Neural cell (in vitro differentiated cells): Measurements from ENCODE around the gene PIKFYVE. TPM values are rescaled to one million over a fixed set of nuclear protein-coding genes. Genes with fewer than 3 reads are reported as not detected.

Experiments
- H2AFZ ChIP-seq: fragments of 200-600, 300-800 bp; sonication (generic), shearing (Covaris generic); 2 replicates; pipeline ENCODE4 v1.6.0; 2014; ENCODE audit warnings: low read depth, mild to moderate bottlenecking, antibody characterized with exemption, low read length, moderate library complexity
- H3F3A ChIP-seq: fragments of 200-600 bp; shearing (Covaris generic); 2 replicates; pipeline ENCODE4 v1.6.1; 2016; ENCODE audit warnings: mild to moderate bottlenecking, moderate library complexity, mixed read lengths, antibody characterized with exemption, low read length; ENCODE audit not compliant: insufficient read depth, poor library complexity, severe bottlenecking
- H3K27ac ChIP-seq: fragments of 200-600, 300-800 bp; sonication (generic), shearing (Covaris generic); 2 replicates; pipeline ENCODE4 v1.5.1; 2014; ENCODE audit warnings: mild to moderate bottlenecking, low read length, moderate library complexity
- H3K27me3 ChIP-seq: fragments of 300-800, 200-600 bp; sonication (generic), shearing (Covaris generic); 2 replicates; pipeline ENCODE4 v1.6.0; 2014; ENCODE audit warnings: mild to moderate bottlenecking, low read depth, low read length, moderate library complexity; ENCODE audit not compliant: insufficient read depth
- H3K36me3 ChIP-seq: fragments of 300-800, 200-600 bp; sonication (generic), shearing (Covaris generic); 2 replicates; pipeline ENCODE4 v1.5.1; 2014; ENCODE audit warnings: mild to moderate bottlenecking, antibody characterized with exemption, low read length, moderate library complexity; ENCODE audit not compliant: insufficient read depth
- H3K4me2 ChIP-seq: fragments of 300-800, 200-600 bp; sonication (generic), shearing (Covaris generic); 2 replicates; pipeline ENCODE4 v1.6.0; 2014; ENCODE audit warnings: mild to moderate bottlenecking, low read length
- H3K4me3 ChIP-seq: fragments of 300-800, 200-600 bp; sonication (generic), shearing (Covaris generic); 2 replicates; pipeline ENCODE4 v1.5.1; 2014; ENCODE audit warnings: mild to moderate bottlenecking, low read length, moderate library complexity
- H3K79me2 ChIP-seq: fragments of 200-600 bp; shearing (Covaris generic); replicated peaks from 2 replicates; pipeline ENCODE4 v1.6.0; 2014; ENCODE audit warnings: mild to moderate bottlenecking, low read length, moderate library complexity; ENCODE audit not compliant: insufficient read depth
- H3K9ac ChIP-seq: fragments of 300-800, 200-600 bp; sonication (generic), shearing (Covaris generic); 2 replicates; pipeline ENCODE4 v1.6.1; 2016; ENCODE audit warnings: mild to moderate bottlenecking, low read length, mixed read lengths
- H3K9me2 ChIP-seq: fragments of 200-600 bp; shearing (Covaris generic); 2 replicates; pipeline ENCODE4 v1.6.1; 2016; ENCODE audit warnings: mild to moderate bottlenecking, low read length, mixed read lengths; ENCODE audit not compliant: insufficient read depth
- H3K9me3 ChIP-seq: fragments of 200-600, 300-800 bp; sonication (generic), shearing (Covaris generic); 2 replicates; pipeline ENCODE4 v1.6.1; 2016; ENCODE audit warnings: mild to moderate bottlenecking, mixed run types, low read length, moderate library complexity, mixed read lengths
- H4K20me1 ChIP-seq: fragments of 200-600 bp; shearing (Covaris generic); 2 replicates; pipeline ENCODE4 v1.6.1; 2016; ENCODE audit warnings: mild to moderate bottlenecking, mixed run types; ENCODE audit not compliant: insufficient read depth
- CTCF ChIP-seq: fragments of 450-650 bp; IDR thresholded peaks from 2 replicates; pipeline ENCODE4 v1.5.1; 2014; ENCODE audit warnings: antibody characterized with exemption, mild to moderate bottlenecking, moderate library complexity; ENCODE audit not compliant: poor library complexity, severe bottlenecking
- EP300 ChIP-seq: fragments of 450-650 bp; conservative IDR thresholded peaks from 2 replicates; pipeline ENCODE4 v1.6.1; 2014; ENCODE audit warnings: antibody characterized with exemption, mild to moderate bottlenecking, moderate library complexity; ENCODE audit not compliant: poor library complexity, severe bottlenecking
- EZH2 ChIP-seq: fragments of 200-600, 300-800 bp; shearing (Covaris generic), sonication (generic); IDR thresholded peaks from 2 replicates; pipeline ENCODE4 v1.6.1; 2014; ENCODE audit warnings: antibody characterized with exemption, low read length, borderline replicate concordance, mild to moderate bottlenecking; ENCODE audit not compliant: insufficient read depth, poor library complexity, severe bottlenecking
- MXI1 ChIP-seq: fragments of 450-650 bp; conservative IDR thresholded peaks from 2 replicates; pipeline ENCODE4 v1.6.1; 2014; ENCODE audit warnings: antibody characterized with exemption, mild to moderate bottlenecking; ENCODE audit not compliant: poor library complexity, severe bottlenecking
- RAD21 ChIP-seq: fragments of 450-650 bp; conservative IDR thresholded peaks from 2 replicates; pipeline ENCODE4 v1.6.1; 2014; ENCODE audit warnings: antibody characterized with exemption, mild to moderate bottlenecking, moderate library complexity
- REST ChIP-seq: IDR thresholded peaks from 2 replicates; pipeline ENCODE4 v1.6.1; 2012; ENCODE audit warnings: borderline replicate concordance
- SMC3 ChIP-seq: fragments of 450-650 bp; conservative IDR thresholded peaks from 2 replicates; pipeline ENCODE4 v1.6.1; 2014; ENCODE audit warnings: antibody characterized with exemption, mild to moderate bottlenecking, moderate library complexity; ENCODE audit not compliant: poor library complexity
- polyA plus RNA-seq: library from polyadenylated mRNA; depleted of rRNA; stranded (reverse); fragments of >200 nt; gene quantifications from 2 replicates; pipeline ENCODE4 v1.2.3, GENCODE V29; 2014

The PIKFYVE gene
- polyA plus RNA-seq, 1 donor from 2014 or later: 27.1 TPM

- H3K9ac ChIP-seq: no peak overlapping the region
- H3K4me3 ChIP-seq: no peak overlapping the region
- H3K27ac ChIP-seq: no peak overlapping the region
- no peak for TF ChIP-seq RAD21
- H3K79me2 ChIP-seq: no peaks in the 10 kb centered on the region
- no peaks in the 10 kb centered on the region for H3K9me2 ChIP-seq
- no peaks in the 10 kb centered on the region for H3K27me3 ChIP-seq
- no peaks in the 10 kb centered on the region for H4K20me1 ChIP-seq
- peaks cover 12% of the 10 kb centered on the region for H3K9me3 ChIP-seq
- H3K4me2 ChIP-seq: no peak overlapping the region
- no peaks in the 10 kb centered on the region for H3K36me3 ChIP-seq
- no peaks in the 10 kb centered on the region for H3F3A ChIP-seq
- no peak overlapping the region for H2AFZ ChIP-seq
Observed at GRCh38 chr2:208363485-208363884, 97.4 kb downstream of the PIKFYVE start.

- no peak for TF ChIP-seq CTCF
- TF ChIP-seq EP300: no peak
- TF ChIP-seq RAD21: no peak
- no peak for TF ChIP-seq REST
- no peak for TF ChIP-seq MXI1
- no peak for TF ChIP-seq SMC3
- no peak for TF ChIP-seq EZH2
- Histone ChIP-seq H3K36me3 (no peaks in the 10 kb centered on the region), H3K4me3 (no peak overlapping the region), H2AFZ (no peak overlapping the region), H3K79me2 (no peaks in the 10 kb centered on the region), H3K9ac (no peak overlapping the region), H4K20me1 (no peaks in the 10 kb centered on the region), H3K9me2 (no peaks in the 10 kb centered on the region), H3K27me3 (no peaks in the 10 kb centered on the region), H3K27ac (no peak overlapping the region), H3F3A (no peaks in the 10 kb centered on the region), H3K4me2 (no peak overlapping the region), H3K9me3 (peaks cover 12% of the 10 kb centered on the region)
Observed at GRCh38 chr2:208366215-208367127, 100.4 kb downstream of the PIKFYVE start.
